CD4-positive, alpha-beta T cell treated with Interleukin-15 for 1 hour (primary cell): ENCODE results near the gene MBD4.
"Not testable (repeated sequence)": the region's sequence is repeated elsewhere in the genome, so short reads cannot be mapped to it uniquely, and the experiment has no call there.

Experiments
- DNase-seq: peaks from one replicate; pipeline ENCODE4 v3.0.0-alpha.2; 2020

Gene MBD4

GRCh38 chr3:129439817-129440617 is at the start of gene MBD4, which contains the start of gene IFT122:
Gene MBD4, minus strand, starts transcription at chr3:129439948. Its CDS starts 115 bp downstream, at chr3:129439833.
Gene IFT122, plus strand, starts transcription at chr3:129440224. Its CDS starts 107 bp downstream, at chr3:129440331.
- peak; percentile 100 for DNase-seq

- DNase-seq, result not testable (repeated sequence)
Measured at GRCh38 chr3:129489258-129489657, 49.5 kb upstream of the MBD4 start.

- DNase-seq, result not testable (repeated sequence)
Measured at GRCh38 chr3:129487868-129488335, 48.2 kb upstream of the MBD4 start.

GRCh38 chr3:129487183-129487867 is 47.6 kb upstream of the MBD4 start:
- no peak for DNase-seq

GRCh38 chr3:129486664-129487035 is 46.9 kb upstream of the MBD4 start:
- DNase-seq, result no peak

GRCh38 chr3:129485721-129486663 is 46.2 kb upstream of the MBD4 start:
- peak; percentile 25 for DNase-seq

- DNase-seq, result not testable (repeated sequence)
Measured at GRCh38 chr3:129485146-129485545, 45.4 kb upstream of the MBD4 start.

- DNase-seq, result no peak
Measured at GRCh38 chr3:129483870-129484269, 44.1 kb upstream of the MBD4 start.

- DNase-seq, result no peak
Measured at GRCh38 chr3:129482721-129483120, 43.0 kb upstream of the MBD4 start.

GRCh38 chr3:129481766-129482332 is 42.1 kb upstream of the MBD4 start:
- peak; percentile 69 for DNase-seq

- DNase-seq, result not testable (repeated sequence)
Measured at GRCh38 chr3:129481225-129481765, 41.5 kb upstream of the MBD4 start.

GRCh38 chr3:129476586-129476985 is 36.8 kb upstream of the MBD4 start:
- DNase-seq, result no peak

GRCh38 chr3:129475863-129476262 is 36.1 kb upstream of the MBD4 start:
- DNase-seq, result no peak

GRCh38 chr3:129474984-129475804 is 35.4 kb upstream of the MBD4 start:
- no peak for DNase-seq

- no peak for DNase-seq
Measured at GRCh38 chr3:129473769-129474152, 34.0 kb upstream of the MBD4 start.

- no peak for DNase-seq
Measured at GRCh38 chr3:129473067-129473768, 33.5 kb upstream of the MBD4 start.

- no peak for DNase-seq
Measured at GRCh38 chr3:129470861-129471260, 31.1 kb upstream of the MBD4 start.

GRCh38 chr3:129469026-129469425 is 29.3 kb upstream of the MBD4 start:
- DNase-seq, result no peak

GRCh38 chr3:129467932-129468331 is 28.2 kb upstream of the MBD4 start:
- no peak for DNase-seq

- DNase-seq, result no peak
Measured at GRCh38 chr3:129463716-129464115, 24.0 kb upstream of the MBD4 start.

GRCh38 chr3:129463094-129463493 is 23.3 kb upstream of the MBD4 start:
- DNase-seq, result no peak
